NCI-H2196 treated with DMSO at 0.1 percent for 48 hours (cell line): ENCODE data around the gene LDLRAD3.
A peak's percentile ranks its signal among the peaks of the same experiment; 100 is the strongest.

Experiments used
- DNase-seq: peaks from one replicate; lab custom pipeline; 2025; ENCODE audit not compliant: unreplicated experiment; lab: John Stamatoyannopoulos, UW

Gene LDLRAD3

DNA sequence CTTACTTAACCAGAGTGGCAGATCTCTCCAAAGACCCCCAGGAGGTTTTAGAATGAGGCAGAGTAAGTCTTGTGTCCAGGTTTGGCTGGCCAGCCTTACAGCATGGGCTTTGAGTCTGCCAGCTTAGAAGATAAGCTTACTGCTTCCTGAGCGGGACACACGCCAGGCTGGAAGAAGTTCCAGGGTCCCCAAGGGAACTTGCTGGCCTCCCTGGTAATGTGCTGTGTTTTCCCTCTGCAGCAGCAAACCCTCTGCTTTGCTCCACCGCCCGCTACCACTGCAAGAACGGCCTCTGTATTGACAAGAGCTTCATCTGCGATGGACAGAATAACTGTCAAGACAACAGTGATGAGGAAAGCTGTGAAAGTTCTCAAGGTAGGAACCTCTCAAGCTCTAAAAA is 154.2 kb downstream of the LDLRAD3 start:
- no peak for DNase-seq

DNA sequence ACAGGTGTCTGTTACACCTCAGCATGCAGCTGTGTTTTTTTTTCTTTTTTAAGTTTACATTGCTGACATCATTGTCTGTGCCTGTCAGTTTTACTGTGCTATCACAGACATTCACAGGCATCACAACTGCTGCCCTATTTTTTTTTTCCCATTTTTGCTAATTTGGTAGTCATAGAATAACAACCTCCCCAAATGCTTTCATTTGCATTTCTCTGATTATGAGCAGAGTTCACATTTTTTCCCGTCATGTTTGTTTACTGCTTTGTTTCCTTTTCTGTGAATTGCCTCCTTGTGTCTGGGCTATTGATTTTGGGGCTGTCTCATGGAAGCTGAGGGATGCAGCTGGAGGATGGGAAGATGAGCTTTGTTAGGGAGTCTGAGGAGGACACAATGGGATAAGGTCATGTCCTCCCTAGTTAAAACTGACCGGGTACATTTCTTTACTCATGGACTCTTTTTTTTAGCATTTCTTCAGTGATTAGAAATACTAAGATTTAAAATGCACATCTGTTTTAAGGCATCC is 155.1 kb downstream of the LDLRAD3 start:
- no peak for DNase-seq

DNA sequence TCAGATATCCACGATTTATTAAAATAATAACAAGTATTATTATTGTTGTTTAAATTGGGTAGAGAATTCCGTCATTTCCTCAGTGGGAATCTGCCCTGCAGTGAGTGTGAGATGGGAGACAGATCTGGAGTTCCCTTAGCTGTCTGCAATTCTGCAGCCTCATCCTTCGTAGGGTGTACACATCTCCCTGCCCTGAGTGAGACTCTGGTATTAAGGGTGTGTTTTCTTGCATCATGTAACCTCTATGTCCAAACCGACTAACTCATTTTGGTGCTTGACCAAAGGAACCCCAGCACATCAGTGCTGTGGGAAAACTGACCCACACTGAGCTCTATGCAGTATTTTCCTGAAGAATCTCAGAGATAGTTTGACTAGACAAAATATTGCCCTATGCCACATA is 157.6 kb downstream of the LDLRAD3 start:
- no peak for DNase-seq

- no peak for DNase-seq
Measured at GRCh38 chr11:36102868-36103267, 159.0 kb downstream of the LDLRAD3 start.

GRCh38 chr11:36103933-36104530 is 160.2 kb downstream of the LDLRAD3 start:
- DNase-seq: no peak

DNA sequence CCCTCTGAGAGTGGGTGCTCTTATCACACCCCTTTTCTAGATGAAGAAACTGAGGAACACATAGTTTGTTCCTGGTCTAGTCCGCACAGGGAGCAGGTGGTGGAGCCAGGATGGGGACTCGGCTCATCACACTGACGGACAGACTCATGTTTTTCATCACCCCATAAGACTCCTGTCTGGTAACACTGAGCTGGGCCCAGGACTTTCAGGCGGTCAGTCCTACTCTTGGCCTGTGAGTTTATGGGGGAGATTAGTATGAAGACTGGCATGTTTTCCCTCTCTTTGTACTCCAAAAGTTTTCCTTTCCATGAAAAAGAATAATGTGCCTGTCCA is 160.8 kb downstream of the LDLRAD3 start:
- DNase-seq: no peak

GRCh38 chr11:36105743-36106581 is 162.1 kb downstream of the LDLRAD3 start:
- DNase-seq: no peak

- no peak for DNase-seq
Measured at GRCh38 chr11:36107547-36107946, 163.7 kb downstream of the LDLRAD3 start.

GRCh38 chr11:36108881-36109589 is 165.2 kb downstream of the LDLRAD3 start:
- DNase-seq: no peak

DNA sequence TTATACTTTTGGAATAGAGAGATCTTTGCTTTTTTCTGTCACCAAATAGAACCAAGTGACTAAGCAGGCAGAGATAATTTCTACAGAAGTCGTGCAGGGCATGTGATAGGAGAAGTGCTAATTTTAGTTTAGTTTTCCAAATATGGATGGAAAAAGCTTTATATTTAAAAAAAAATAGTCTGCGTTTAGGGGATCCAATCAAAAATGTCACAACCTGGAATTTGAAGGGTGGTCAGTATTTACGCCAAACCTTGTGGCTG is 165.7 kb downstream of the LDLRAD3 start:
- no peak for DNase-seq

- no peak for DNase-seq
Measured at GRCh38 chr11:36109850-36110606, 166.2 kb downstream of the LDLRAD3 start.

GRCh38 chr11:36110668-36111410 is 167.0 kb downstream of the LDLRAD3 start:
- peak; percentile 17 for DNase-seq

- DNase-seq: no peak
Measured at GRCh38 chr11:36114095-36114494, 170.2 kb downstream of the LDLRAD3 start.

DNA sequence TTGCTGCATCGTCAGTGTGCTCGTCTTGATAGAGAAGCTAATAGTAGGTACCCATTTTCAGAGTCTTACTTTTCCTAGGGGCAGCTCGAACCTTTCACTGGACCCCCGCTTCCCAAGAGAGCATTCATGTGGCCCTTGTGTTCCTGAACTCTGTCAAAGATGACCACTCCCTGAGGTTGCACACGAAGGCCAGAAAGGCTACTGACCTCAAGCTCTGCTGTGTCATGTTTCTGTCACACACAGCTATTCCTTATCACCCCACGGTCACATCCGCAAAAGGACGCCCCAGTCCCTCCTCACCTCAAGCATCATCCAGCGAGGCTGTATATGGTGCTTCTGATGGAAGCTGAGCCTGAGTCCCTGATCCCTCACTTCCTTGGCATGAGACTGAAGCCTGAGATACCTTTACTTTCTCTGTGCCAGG is 171.5 kb downstream of the LDLRAD3 start:
- DNase-seq: no peak

- DNase-seq: no peak
Measured at GRCh38 chr11:36116161-36116560, 172.3 kb downstream of the LDLRAD3 start.

- DNase-seq: no peak
Measured at GRCh38 chr11:36118084-36118483, 174.2 kb downstream of the LDLRAD3 start.

- DNase-seq: no peak
Measured at GRCh38 chr11:36119300-36119699, 175.4 kb downstream of the LDLRAD3 start.

DNA sequence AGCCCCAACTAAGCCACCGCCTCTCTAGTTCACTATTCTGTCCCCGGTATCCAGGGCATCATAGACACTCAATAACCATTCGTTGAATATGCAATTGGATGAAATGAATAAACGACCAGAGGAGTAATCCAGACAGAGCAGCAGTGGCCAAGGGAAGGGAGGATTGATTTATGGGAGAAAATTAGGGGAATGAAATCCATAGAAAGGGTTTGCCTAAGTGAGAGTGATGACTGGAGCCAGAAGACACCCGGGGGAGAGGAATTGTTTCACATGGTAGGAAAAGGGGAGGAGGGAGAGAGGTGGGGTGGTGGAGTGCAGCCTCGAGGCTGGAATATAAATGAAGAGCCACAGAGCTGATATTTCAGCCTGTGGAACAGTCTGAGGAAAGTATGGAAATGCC is 177.2 kb downstream of the LDLRAD3 start:
- DNase-seq: no peak

DNA sequence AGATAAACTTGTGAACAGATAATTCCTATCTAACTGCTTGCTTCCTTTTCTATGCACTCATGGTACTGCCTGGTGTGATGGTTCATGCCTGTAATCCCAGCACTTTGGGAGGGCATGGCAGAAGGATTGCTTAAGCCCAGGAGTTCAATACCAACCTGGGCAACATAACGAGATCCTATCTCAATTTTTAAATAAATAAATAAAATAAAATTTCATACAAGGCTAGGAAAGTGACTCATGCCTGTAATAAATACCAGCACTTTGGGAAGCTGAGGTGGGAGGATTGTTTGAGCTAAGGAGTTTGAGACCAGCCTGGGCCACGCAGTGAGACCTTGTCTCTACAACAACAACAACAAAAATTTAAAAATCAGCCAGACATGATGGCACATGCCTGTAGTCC is 178.8 kb downstream of the LDLRAD3 start:
- no peak for DNase-seq

- peak; percentile 77 for DNase-seq
Measured at GRCh38 chr11:36123336-36124101, 179.7 kb downstream of the LDLRAD3 start.
